Fibroblast of upper back skin (primary cell): Measurements from ENCODE around the gene NOBOX.
A peak's percentile ranks its signal among the peaks of the same experiment; 100 is the strongest.
"Not testable (repeated sequence)": the region's sequence is repeated elsewhere in the genome, so short reads cannot be mapped to it uniquely, and the experiment has no call there.

Source experiments
- DNase-seq: peaks from one replicate; pipeline ENCODE4 v3.0.0-alpha.2; 2013

Gene NOBOX

GRCh38 chr7:144403649-144404061 lies at the start of gene NOBOX:
Gene NOBOX, minus strand, starts transcription at chr7:144403693.
- no peak for DNase-seq

DNA sequence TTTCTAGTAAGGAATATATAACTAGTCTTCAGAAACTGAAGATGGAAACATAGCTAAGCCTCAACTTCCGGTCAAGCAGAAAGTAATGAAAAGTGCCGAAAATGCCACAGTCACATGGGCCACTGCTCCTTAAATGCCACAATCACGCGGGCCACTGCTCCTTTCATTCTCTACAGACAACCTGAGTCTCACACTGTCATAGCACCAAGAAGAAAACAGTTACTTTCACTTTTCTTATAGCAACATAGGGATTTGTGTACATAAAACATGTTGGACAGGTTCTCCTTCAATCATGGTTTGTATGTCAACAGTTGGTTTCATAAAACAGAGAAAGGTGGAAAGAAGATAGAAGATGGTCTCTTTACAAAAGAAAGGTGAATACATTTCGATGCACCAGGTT lies 48.6 kb upstream of the NOBOX start:
- no peak for DNase-seq

DNA sequence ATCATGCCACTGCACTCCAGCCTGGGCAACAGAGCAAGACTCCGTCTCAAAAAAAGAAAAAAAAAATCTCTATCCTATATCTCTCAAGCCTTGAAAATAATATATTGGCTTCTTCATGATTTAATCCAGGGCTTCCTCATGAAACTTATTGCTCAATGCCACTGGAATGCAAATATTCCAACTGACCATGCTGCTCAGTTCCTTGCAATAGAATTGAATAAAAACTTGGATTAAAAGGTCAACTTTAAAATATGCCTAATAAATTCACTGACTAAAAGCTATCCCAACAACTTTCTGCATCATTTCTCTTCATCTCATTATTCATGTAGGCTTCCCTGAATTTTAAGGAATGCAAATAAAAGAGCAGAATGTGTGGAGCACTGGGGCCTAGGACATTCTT lies 42.1 kb upstream of the NOBOX start:
- DNase-seq: no peak

- no peak for DNase-seq
Observed at GRCh38 chr7:144439717-144440205, 36.3 kb upstream of the NOBOX start.

DNA sequence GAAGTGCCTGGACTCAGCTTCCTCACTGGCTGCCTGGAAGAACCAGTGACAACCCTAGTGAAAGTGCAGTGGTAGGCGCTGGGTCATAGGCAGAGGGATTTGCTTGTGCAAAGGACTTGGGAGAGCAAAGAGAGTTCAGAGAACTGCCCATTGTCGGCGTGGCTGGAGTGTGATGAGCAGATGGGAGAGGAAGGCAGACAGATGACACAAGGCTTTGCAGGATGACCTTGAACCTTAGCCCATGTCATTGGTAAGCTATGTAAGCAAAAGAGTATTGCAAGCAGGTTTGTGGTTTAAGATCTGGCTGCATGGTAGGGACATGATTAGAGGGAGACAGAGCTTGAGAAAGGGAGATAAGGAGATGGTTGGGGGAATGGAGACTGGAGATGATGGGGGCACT lies 35.3 kb upstream of the NOBOX start:
- no peak for DNase-seq

DNA sequence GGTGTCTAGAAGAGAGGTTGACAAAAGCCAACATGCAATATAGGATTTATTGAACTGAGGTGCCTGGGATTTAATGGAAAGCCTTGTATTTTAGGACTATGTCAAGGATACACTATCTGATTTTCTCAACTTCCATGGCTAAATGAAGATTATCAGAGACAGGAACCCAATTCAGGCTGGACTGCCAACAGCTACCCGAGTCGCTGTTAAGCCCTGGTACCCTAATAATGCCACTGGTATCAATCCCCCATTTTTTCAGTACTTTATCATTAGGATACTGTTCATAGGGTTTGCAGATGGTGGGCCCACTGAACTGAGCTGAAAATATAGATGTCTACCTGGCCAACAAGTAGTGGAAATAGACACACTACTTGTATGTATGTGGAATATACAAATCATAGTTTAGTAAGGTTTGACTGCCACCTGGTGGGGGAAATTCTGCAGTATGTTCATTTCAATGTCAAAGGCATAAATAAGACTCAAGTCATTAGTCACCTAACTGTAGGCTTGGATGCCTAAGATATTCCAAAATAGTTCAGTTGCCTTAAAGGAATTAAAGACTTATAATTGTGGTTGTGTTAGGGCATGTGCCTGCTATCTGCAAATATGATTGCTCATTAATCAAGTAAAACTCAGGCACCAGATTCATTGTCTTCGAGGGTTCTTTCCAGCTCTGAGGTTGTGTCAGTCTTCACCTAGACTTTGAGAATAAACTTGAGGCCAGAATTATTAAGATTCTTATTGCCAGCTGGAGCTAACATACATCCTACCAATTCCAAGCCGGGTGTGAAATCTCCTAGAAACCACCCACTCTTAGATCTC lies 34.1 kb upstream of the NOBOX start:
- DNase-seq: peak; percentile 59

- no peak for DNase-seq
Observed at GRCh38 chr7:144436500-144436899, 33.0 kb upstream of the NOBOX start.

DNA sequence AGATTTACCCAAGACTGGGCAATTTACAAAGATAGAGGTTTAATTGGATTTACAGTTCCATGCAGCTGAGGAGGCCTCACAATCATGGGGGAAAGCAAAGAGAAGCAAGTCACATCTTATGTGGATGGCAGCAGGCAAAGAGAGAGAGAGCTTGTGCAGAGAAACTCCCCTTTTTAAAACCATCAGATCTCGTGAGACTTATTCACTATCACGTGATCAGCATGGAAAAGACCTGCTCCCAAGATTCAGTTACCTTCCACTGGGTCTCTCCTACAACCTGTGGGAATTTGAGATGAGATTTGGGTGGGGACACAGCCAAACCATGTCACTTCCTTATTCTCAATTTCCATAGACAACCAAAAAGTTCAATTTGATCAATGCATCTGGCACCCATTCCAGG lies 24.9 kb upstream of the NOBOX start:
- no peak for DNase-seq

DNA sequence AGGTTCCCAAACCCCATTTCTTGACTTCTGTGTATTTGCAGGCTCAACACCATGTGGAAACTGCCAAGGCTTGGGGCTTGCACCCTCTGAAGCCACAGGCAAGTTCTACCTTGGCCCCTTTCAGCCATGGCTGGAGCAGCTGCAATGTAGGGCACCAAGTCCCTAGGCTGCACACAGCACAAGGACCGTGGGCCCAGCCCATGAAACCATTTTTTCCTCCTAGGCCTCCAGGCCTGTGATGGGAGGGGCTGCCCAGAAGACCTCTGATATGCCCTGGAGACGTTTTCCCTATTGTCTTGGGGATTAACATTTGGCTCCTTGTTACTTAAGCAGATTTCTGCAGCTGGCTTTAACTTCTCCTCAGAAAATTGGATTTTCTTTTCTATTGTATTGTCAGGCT lies 24.0 kb upstream of the NOBOX start:
- not testable (repeated sequence) for DNase-seq

DNA sequence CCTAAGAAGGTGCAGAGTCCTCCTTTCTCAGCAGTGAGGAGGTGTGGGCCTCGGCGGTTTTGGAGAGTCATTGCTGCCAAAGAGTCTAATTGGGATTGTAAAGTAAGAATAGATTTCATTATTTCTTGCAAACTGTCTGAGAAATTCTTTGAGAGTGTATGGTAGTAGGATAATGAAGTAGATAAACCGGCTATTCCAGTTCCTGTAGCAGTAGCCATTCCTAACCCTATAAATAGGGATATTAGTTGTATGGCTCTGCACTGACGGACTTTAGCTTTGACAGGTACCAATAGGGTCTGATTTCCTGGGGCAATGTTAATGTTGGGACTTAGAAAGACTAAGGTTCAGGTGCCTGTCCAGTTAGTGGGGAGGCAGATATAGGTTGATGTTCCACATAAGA lies 15.4 kb upstream of the NOBOX start:
- DNase-seq: not testable (repeated sequence)

GRCh38 chr7:144416341-144416740 lies 12.8 kb upstream of the NOBOX start:
- DNase-seq: no peak

- DNase-seq: no peak
Observed at GRCh38 chr7:144415858-144416257, 12.4 kb upstream of the NOBOX start.

- no peak for DNase-seq
Observed at GRCh38 chr7:144414815-144415214, 11.3 kb upstream of the NOBOX start.

GRCh38 chr7:144410441-144410840 lies 6.9 kb upstream of the NOBOX start:
- no peak for DNase-seq

- peak; percentile 3 for DNase-seq
Observed at GRCh38 chr7:144408121-144408520, 4.6 kb upstream of the NOBOX start.

- DNase-seq: no peak
Observed at GRCh38 chr7:144407266-144407931, 3.9 kb upstream of the NOBOX start.

GRCh38 chr7:144404946-144405345 lies 1.5 kb upstream of the NOBOX start:
- no peak for DNase-seq

- no peak for DNase-seq
Observed at GRCh38 chr7:144403102-144403501, 391 bp downstream of the NOBOX start.

GRCh38 chr7:144401490-144401889 lies 2.0 kb downstream of the NOBOX start:
- DNase-seq: no peak

GRCh38 chr7:144399946-144400345 lies 3.5 kb downstream of the NOBOX start:
- no peak for DNase-seq

DNA sequence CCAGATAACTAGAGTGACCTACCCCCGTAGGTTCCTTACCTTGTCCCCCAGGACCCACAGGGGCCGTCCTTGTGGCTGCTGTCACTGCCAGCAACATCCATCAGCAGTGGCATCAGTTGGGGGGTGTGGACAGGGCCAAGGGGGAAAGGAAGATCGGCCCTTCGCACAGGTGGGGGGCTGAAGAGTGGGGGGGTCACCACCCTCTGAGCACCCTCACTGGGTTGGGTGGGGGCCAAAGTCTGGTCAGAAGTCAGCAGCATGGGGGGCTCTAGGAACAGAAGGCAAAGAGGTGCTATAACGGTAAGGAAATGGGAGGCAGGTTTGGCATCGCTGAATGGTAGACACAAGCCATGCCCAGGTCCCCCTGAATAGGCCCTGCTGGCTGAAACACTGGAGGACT lies 4.6 kb downstream of the NOBOX start:
- no peak for DNase-seq

DNA sequence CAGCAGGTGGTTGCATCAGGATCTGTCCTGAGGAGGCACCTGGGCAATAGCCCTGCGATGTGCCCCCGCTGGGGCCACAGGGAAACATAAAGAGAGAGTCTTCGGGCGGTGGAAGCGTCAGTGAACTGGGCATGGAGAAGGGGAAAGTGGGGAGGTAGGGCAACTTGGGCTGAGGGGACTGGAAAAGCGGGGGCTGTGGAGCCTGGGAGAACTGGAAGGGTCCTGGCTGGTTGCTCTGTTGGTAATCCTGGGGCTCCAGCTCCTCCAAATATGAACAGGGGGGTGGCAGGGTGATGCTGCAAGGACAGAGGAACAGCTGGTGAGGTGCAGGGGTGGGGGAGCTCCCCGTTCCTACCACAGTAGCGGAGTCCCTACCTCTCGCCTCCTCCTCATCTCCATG lies 5.2 kb downstream of the NOBOX start:
- no peak for DNase-seq

GRCh38 chr7:144397086-144397485 lies 6.4 kb downstream of the NOBOX start:
- DNase-seq: no peak

DNA sequence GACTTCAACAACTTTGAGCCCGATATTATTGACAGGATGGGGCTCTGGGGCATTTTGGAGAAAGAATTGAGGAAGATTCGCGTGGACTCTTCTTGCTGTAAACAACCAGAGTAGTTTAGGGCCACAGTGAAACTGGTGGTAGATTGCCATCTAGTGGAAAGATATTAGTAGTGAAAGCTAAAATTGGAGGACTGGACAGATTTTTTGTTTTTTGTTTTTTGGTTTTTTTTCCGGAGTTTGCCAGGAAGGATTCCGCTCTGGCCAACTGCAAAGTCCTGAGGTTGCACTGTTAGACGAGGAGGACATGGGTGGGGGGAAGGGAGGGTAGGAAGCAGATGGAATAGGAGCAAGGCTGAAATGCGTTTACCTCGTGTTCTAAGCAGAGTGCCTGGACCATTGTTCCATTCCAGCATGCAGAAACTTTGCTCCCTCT lies 11.7 kb downstream of the NOBOX start:
- peak; percentile 63 for DNase-seq
